GM19438 (cell line): ENCODE measurements around the gene CUBN.

Experiments
- ATAC-seq: cut with Tn5 transposase; IDR thresholded peaks from one replicate; pipeline ENCODE4 v1.9.1; 2021; ENCODE audit warnings: low read depth; ENCODE audit not compliant: unreplicated experiment

Gene CUBN

DNA sequence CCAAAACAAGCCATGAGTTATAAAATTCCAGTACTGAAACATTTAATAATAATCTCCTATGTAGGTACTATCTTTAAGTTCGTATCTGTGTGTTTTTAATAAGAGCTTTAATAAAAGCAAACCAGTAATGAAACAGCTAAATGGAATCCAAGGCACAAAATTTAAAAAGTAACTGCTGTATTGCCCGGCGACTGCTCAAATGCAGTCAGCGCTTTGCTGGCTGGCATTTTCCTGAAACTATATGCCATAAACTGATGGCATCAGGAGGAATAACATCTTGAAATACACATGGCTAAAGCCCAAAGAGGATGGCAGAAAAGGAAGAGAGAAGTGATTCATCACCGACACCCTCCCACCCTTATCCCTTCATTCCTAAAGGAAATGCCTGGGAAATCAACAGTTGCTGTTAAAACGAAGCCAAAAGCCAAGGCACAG lies 133.1 kb downstream of the CUBN start:
- ATAC-seq = no peak

DNA sequence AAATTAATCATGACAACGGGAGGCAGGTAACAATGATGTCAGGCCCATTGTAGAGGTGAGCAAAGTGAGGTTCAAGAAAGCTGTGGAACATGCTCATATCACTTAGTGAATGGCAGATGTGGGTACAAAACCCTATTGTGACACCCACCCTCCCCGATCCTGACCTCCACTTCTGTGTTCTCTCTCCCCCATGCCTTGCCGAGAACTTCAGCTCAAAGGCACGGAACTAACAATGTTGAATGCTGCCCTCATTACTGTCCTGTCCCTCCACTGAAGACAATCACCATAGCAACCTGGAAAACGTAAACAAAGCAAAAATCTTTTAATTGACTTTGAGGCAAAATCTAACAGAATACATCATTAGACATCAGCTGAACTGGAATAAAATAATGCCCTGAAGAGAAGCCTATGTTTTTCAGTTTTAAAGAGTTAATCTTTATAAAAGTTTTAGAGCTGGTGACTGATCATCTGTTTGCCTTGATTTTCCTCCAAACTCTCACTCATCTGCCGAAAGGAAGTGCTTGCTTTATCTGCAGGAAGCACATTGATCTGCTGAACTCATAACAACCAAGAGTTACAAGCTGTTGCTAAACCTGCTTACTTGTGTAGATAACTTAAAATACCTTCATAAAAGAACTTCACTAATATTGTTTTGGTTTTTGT lies 133.6 kb downstream of the CUBN start:
- ATAC-seq = no peak

DNA sequence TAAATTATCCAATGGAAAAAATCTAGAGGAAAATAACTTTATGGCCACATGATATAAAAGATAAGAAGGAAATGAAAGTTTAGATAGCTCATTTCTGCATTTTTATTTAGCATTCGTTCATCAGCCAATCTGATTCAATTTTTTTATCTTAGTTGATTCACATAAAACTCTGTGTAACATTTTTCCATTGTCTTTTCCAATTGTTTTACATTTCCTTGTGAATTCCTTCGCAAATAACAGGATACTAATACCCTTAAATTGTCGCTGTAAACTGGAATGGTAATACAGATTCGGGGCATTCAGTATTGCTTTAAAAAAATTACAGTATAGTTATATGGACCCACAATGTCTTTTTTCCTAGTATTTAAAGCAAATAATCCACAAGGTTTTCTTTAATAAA lies 136.4 kb downstream of the CUBN start:
- ATAC-seq = no peak

- no peak for ATAC-seq
These were observed 136.9 kb downstream of the CUBN start for GRCh38 chr10:16992611-16993119.

GRCh38 chr10:16991011-16991410 lies 138.6 kb downstream of the CUBN start:
- ATAC-seq = no peak

DNA sequence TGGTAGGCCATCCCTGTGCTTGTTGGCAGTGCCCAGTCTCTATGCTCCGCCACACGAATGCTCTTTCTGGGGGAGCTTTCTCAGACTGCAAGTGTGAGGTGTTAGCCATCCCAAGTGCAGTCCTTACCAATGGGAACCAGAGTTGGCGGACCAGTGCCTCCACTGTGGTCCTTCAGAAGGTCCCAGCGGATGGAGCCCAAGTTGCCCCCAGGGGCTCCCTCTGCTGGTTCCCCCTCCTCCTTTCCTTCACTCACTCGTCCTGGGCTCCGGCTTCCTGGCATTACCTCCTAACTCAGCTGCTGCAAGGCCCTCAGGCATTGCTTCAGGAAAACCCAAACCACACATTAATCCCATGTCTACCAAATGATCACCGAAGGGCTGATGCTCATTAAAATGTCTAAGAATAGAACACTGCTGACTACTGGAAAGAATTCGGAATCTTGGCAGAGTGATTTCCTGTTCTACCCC lies 139.8 kb downstream of the CUBN start:
- no peak for ATAC-seq

- no peak for ATAC-seq
These were observed 140.7 kb downstream of the CUBN start for GRCh38 chr10:16988900-16989299.

- ATAC-seq = no peak
These were observed 141.5 kb downstream of the CUBN start for GRCh38 chr10:16987976-16988610.

DNA sequence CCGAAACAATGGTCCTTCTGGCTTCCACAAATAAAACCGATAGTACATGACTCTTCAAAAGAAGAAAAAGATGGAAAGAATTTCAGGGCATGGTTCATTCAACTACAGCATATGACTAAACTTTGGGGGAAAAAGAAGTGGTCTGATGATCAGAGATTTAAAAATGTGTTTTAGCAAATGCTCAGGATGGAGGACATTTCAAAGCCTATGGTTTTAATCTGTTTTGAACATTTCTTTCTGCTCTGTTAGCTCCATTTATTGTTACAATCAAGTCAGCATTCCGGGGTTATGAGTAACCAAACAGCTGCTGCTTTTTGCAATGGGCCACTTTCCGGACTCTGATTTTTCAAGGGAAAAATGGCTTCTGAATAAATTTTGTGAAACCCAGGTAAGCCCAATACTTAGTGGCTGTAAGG lies 142.4 kb downstream of the CUBN start:
- ATAC-seq = no peak

- no peak for ATAC-seq
These were observed 143.0 kb downstream of the CUBN start for GRCh38 chr10:16986406-16987205.

DNA sequence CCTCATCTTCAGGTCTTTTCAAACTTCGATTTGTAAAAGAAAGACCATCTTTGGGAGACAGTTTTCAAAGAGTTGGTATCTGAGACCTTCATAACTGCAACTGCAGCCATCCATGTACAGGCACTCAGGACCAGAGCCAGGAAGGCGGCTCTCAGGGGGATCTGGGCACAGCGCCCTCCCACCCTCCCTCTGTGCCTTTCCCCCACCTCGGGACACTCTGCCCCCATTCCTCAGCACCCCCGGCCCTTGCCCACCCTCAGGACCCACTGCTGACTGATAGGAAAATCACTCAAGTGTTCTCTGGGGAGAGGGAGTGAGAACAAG lies 143.6 kb downstream of the CUBN start:
- ATAC-seq = no peak

DNA sequence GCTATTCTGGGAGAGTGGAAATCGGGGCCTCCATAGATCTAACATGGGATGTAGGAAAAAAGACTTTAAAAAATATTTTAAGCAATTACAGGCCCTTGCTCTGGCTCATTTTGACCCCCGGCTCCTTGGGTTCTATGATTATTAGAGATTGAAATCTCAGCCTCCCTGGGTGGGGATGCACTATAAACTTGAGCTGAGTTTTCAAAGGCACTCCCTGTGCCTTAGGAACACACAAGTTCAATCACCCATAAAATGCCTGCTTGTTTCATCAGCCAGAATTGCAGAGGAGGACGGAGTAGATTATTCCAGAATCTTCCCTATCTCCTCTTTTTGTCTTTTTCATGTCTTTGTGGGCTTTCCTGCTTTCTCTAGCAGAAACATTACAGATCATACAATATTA lies 145.4 kb downstream of the CUBN start:
- no peak for ATAC-seq

DNA sequence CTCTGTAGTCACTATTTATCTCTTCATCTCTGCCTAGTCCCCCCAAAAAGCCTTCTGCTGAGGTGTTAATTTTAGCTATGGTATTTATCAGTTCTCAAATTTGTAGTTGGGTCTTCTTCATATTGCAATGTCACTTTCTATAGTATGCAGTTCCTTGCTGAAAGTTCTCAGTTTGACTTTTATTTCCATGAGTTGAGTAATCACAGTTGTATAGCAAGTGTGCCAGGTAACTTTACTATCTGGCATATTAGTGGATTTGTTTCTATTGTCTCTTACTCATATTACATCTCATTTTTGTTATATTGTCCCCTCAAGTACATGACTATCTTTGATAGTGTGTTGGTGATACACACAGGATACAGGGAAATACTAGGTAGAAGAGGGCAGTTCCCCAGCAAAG lies 152.8 kb downstream of the CUBN start:
- no peak for ATAC-seq

- no peak for ATAC-seq
These were observed 154.4 kb downstream of the CUBN start for GRCh38 chr10:16975188-16975587.

- no peak for ATAC-seq
These were observed 161.1 kb downstream of the CUBN start for GRCh38 chr10:16968416-16969041.

DNA sequence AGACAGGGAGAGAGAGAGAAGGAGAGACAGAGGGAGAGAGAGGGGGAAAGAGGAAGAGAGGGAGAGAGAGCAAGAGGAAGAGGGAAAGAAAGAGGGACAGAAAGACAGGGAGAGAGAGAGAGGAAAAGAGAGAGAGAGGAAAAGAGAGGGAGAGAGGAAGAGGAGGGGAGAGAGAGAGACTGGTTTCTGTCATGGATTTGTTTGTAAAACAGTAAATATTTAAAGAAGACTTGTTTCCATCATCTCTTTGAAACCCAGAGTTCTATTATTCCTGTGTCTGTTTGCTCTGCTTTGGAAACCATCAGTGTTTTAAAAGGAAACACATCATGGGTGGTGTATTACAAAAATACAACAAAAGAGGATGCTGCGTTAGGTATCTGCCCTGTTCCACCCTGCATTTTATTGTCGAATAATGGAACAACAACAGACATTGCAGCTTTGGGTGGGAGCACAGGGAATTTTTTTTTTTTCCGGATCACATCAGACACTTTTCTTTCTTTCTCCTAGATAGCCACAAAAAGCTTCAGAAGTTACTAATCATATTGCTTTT lies 161.7 kb downstream of the CUBN start:
- ATAC-seq = no peak

GRCh38 chr10:16966991-16967865 lies 162.4 kb downstream of the CUBN start:
- no peak for ATAC-seq

- ATAC-seq = no peak
These were observed 163.7 kb downstream of the CUBN start for GRCh38 chr10:16965740-16966447.

GRCh38 chr10:16965344-16965616 lies 164.3 kb downstream of the CUBN start:
- no peak for ATAC-seq
